Colonic mucosa (tissue), 4 donors: ENCODE data around the gene SNX30. TPM values are rescaled to one million over a fixed set of nuclear protein-coding genes. Genes with fewer than 3 reads are reported as not detected.

Source experiments
- DNase-seq: peaks from one replicate; pipeline ENCODE4 v3.0.0-alpha.2; 2020
- H3K27ac ChIP-seq: fragments of 200-600 bp; one replicate; pipeline ENCODE4 v1.8.0; 2021
- H3K27me3 ChIP-seq: fragments of 200-600 bp; one replicate; pipeline ENCODE4 v1.8.0; 2021
- H3K36me3 ChIP-seq: fragments of 200-600 bp; one replicate; pipeline ENCODE4 v1.8.0; 2021
- H3K4me1 ChIP-seq: fragments of 200-600 bp; one replicate; pipeline ENCODE4 v1.8.0; 2021; ENCODE audit warnings: mild to moderate bottlenecking
- H3K4me3 ChIP-seq: fragments of 200-600 bp; one replicate; pipeline ENCODE4 v1.8.0; 2021
- H3K9ac ChIP-seq, 2 donors: one replicate each; pipeline ENCODE4 v1.7.0; 2013; ENCODE audit warnings: control low read depth in 2 of 2, low read depth in 2 of 2, low read length in 2 of 2
- H3K9me3 ChIP-seq: fragments of 200-600 bp; one replicate; pipeline ENCODE4 v1.8.0; 2021
- intact Hi-C: fragments of 100-400 bp; cut with DNase I; formaldehyde crosslinking; loops from one replicate; pipeline ENCODE4 v1.14.1; 2022
- total RNA-seq, 2 donors: library from RNA; stranded (reverse); fragmentation: NEBNext Ultra II Directional in 1 of 2; extraction: Animal tissue kit (Norgen Biotek cat#: 25700) in 1 of 2; gene quantifications; one replicate each; pipeline ENCODE4 v1.2.1, GENCODE V29; 2021
- TF ChIP-seq, protein P1 (sequence below): fragments of 200-600 bp; IDR thresholded peaks from one replicate; pipeline ENCODE4 v1.8.0; 2022; ENCODE audit warnings: antibody characterized with exemption, mild to moderate bottlenecking
- donor health status: healthy.
- donor health status: DM: no; HTN: no; CAD: no.
- donor health status: DM: no; HTN: no; CAD: no.

Gene SNX30
- total RNA-seq, 2 donors from 2014 or later = 17.1 to 30.3 TPM

DNA sequence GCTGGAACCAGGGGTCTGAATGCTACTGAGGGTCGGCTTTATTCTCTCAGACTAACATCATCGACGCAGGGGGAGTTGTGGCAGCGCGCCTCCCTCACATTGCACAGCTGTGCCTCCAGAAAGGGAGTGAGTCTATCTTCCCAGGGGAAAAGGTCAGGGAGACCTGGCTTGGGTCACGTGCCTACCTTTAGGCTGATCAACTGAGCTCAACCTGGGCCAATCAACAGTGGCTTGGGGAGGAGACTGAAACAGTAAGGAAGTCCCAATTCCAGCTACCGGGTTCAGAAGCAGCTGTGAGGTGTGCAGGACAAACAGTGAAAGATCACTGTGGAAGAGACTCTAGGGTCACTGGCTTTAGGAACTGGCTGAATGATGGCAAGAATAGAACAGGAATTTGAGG, 14.3 kb downstream of the SNX30 start:
- intact Hi-C loops = no loop called here
- DNase-seq = peak; percentile 69
- H3K9ac ChIP-seq = peak overlapping the region in 1 of 2 donors; percentile 30

DNA sequence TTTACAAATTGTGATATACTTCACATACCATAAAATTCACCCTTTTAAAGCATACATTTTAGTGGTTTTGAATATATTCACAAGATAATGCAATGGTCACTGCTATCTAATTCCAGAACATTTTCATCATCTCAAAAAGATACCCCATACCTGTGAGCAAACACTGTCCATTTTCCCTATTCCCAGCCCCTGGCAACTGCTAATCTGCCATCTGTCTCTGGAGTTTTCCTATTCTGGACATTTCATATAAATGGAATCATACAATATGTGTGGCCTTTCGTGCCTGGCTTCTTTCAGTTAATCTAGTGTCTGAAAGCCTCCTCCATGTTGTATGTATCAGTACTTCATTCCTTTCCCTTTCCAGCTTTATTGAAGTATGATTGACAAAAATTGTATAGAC, 14.7 kb downstream of the SNX30 start:
- peak overlapping the region; percentile 20 for H3K27ac ChIP-seq
- TF ChIP-seq, protein P1, sequence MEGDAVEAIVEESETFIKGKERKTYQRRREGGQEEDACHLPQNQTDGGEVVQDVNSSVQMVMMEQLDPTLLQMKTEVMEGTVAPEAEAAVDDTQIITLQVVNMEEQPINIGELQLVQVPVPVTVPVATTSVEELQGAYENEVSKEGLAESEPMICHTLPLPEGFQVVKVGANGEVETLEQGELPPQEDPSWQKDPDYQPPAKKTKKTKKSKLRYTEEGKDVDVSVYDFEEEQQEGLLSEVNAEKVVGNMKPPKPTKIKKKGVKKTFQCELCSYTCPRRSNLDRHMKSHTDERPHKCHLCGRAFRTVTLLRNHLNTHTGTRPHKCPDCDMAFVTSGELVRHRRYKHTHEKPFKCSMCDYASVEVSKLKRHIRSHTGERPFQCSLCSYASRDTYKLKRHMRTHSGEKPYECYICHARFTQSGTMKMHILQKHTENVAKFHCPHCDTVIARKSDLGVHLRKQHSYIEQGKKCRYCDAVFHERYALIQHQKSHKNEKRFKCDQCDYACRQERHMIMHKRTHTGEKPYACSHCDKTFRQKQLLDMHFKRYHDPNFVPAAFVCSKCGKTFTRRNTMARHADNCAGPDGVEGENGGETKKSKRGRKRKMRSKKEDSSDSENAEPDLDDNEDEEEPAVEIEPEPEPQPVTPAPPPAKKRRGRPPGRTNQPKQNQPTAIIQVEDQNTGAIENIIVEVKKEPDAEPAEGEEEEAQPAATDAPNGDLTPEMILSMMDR = no peak

More for the DNA sequence above, 14.3 kb downstream of the SNX30 start:
- no peaks in the 10 kb centered on the region for H3K4me1 ChIP-seq
- TF ChIP-seq, protein P1 = no peak
- H3K27ac ChIP-seq = peak overlapping the region; percentile 20
- no peaks in the 10 kb centered on the region for H3K27me3 ChIP-seq
- H3K36me3 ChIP-seq = no peaks in the 10 kb centered on the region
- no peak overlapping the region for H3K4me3 ChIP-seq
- no peaks in the 10 kb centered on the region for H3K9me3 ChIP-seq

DNA sequence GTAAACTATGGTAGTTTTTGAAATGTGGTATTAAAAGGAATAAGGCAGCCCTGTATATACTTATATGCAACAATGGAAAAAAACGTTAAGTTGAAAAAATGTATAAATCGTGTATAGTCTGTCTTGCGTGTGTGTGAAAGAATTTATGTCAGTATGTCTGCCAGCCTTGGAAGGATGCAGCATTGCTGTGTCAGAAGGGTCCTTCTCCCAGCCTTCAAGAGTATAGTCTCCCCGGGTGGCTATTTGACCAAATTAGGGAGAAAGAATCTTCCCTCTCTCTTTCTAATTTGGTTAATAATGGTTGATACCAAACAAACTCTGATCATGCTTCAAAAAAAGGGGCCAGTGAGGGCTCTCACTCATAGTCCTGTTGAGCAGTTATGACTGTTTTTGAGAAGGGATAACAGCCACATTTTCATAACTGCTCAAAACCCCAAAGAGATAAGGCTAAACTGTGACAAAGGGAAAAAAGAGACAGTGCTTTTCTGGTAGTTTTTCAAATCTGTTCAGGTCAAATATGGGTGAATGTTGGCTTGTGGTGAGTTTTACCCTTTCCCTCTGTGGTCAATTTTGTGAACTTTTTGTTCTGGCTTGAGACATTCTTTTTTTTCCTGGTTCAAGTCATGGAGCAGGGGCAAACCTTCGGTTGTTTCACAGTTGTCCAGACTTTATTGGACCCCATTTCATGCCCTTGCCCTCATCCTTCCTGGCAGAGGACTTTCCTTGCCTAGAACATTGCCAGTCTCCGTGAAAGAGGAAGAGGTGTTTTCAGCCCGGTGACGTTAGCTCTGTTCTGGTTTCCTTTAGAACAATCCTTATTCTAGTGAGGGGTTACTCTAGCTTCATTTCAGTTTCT, 21.0 kb downstream of the SNX30 start:
- Histone ChIP-seq H3K4me1 (no peaks in the 10 kb centered on the region), H3K4me3 (no peak overlapping the region), H3K27me3 (no peaks in the 10 kb centered on the region), H3K9me3 (no peaks in the 10 kb centered on the region), H3K36me3 (no peaks in the 10 kb centered on the region), H3K9ac (no peak overlapping the region), H3K27ac (no peak overlapping the region)
- DNase-seq = no peak
- TF ChIP-seq, protein P1 = no peak
- intact Hi-C loops = no loop called here

More for the DNA sequence above, 14.7 kb downstream of the SNX30 start:
- Histone ChIP-seq H3K9ac (peak overlapping the region in 1 of 2 donors; percentile 30), H3K36me3 (no peaks in the 10 kb centered on the region), H3K9me3 (no peaks in the 10 kb centered on the region), H3K4me1 (no peaks in the 10 kb centered on the region), H3K4me3 (no peak overlapping the region), H3K27me3 (no peaks in the 10 kb centered on the region)
- intact Hi-C loops = no loop called here
- no peak for DNase-seq

DNA sequence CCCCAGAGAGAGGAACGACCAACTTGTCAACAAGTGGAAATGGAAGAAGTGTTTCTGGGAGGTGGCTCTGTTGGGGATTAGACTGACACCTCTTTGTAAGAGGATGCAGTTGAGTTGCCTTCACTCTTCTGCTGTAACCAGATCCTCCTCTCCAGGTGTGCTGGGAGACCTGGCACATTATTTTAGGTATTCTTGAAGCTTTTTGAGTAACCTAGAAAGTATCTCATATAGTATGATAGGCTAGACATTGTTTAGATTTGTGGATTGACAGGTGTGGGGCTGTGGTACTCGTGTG, 21.6 kb downstream of the SNX30 start:
- H3K4me3 ChIP-seq = no peak overlapping the region
- intact Hi-C loops = no loop called here
- H3K9ac ChIP-seq = no peak overlapping the region
- H3K9me3 ChIP-seq = no peaks in the 10 kb centered on the region
- no peaks in the 10 kb centered on the region for H3K36me3 ChIP-seq
- no peaks in the 10 kb centered on the region for H3K4me1 ChIP-seq
- no peaks in the 10 kb centered on the region for H3K27me3 ChIP-seq
- TF ChIP-seq, protein P1 = no peak
- H3K27ac ChIP-seq = no peak overlapping the region
- no peak for DNase-seq

DNA sequence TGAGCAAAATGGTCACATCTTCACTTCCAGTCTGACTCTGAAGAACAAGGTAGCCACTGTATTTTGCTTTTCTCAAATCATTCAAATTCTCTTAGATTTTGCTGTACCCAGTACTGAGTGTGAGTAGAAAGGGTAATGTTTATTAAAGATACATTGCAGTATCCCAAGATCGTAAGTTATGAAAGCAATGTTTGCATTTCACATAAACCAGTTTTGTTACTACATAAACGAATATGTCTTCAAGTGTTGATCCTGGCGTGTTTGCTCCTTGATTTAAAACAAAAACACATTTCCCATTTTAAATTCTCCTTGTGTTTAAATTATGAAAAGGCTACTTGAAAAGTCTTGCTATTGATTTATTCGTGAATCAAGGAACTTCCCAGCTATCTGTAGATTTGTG, 22.0 kb downstream of the SNX30 start:
- no peaks in the 10 kb centered on the region for H3K27me3 ChIP-seq
- H3K9me3 ChIP-seq = no peaks in the 10 kb centered on the region
- H3K4me1 ChIP-seq = no peaks in the 10 kb centered on the region
- DNase-seq = no peak
- H3K27ac ChIP-seq = no peak overlapping the region
- H3K36me3 ChIP-seq = no peaks in the 10 kb centered on the region
- no peak overlapping the region for H3K9ac ChIP-seq
- H3K4me3 ChIP-seq = no peak overlapping the region
- TF ChIP-seq, protein P1 = no peak
- intact Hi-C loops = no loop called here
